NCI-H2029 (cell line): ENCODE results near the gene PARK7.
"Not testable (repeated sequence)": the region's sequence is repeated elsewhere in the genome, so short reads cannot be mapped to it uniquely, and the experiment has no call there.

ENCODE experiments used
- DNase-seq: peaks from one replicate; lab custom pipeline; 2025; lab: John Stamatoyannopoulos, UW

The PARK7 gene

GRCh38 chr1:7961216-7962013 lies at the start of gene PARK7:
Gene PARK7, plus strand, starts transcription at chr1:7961711. Its CDS starts 1,075 bp downstream, at chr1:7962786.
- peak; percentile 97 for DNase-seq

DNA sequence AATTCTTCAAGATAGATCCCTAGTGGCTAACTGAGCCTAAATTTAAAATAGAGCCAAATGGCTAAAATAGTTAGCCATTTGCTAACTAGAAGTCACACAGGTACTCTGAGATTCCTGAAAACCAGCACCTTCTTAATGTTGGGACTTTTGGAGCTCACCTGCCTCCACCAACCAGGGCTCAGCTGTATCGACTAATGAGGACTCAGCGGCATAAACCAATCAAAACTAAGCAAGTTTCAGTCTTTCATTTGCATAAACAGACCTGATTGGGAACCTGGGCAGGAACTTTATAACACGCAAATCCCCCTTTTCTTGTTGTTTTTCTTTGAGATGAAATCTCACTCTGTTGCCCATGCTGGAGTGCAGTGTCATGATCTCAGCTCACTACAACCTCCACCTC lies 49.4 kb upstream of the PARK7 start:
- DNase-seq: no peak

- DNase-seq: no peak
Observed at GRCh38 chr1:7912743-7913557, 48.6 kb upstream of the PARK7 start.

DNA sequence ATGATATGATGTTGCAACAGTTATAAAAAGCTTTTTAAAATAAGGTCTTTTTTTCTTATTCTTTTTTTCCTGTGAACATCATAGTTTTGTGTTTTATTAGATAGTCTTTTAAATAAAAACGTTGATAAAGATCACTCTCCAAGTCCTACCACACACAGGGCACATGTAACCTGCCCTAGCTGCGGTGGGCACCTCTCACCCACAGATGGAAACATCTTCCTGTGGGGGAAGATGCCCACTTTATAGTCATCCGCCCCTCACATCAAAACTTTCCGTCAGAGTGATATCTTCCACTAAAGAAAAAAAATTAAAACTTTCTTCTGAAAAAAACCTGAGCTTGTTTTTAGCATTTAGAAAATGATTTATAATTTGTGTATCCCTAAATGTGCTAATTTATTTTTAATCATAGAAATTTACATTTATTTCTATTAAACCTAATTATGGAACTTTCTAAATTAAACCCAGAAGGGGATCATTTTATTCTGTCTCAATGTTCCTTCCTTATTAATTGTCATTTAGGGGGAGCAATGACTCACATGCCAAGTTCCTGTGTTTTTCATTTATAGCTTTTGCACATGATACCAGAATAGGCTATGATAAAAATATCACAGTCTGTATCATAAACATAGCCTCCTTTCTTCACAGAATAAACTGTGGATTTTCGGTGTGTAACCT lies 45.5 kb upstream of the PARK7 start:
- DNase-seq: no peak

DNA sequence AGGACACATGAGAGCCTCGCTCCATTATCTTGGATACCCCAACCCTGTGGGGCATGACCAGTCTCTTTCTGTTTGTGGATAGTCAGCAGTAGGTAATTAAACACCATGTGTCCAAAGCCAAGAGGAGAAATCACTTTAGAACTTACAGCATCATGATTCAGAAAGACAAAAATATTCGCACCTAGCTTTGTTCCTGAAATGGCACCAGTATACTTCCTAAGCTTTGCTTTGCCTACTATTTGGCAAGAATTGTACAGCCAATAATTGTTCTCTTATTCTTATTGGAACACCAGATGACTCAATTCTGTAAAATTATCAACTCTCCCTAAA lies 45.0 kb upstream of the PARK7 start:
- DNase-seq: no peak

DNA sequence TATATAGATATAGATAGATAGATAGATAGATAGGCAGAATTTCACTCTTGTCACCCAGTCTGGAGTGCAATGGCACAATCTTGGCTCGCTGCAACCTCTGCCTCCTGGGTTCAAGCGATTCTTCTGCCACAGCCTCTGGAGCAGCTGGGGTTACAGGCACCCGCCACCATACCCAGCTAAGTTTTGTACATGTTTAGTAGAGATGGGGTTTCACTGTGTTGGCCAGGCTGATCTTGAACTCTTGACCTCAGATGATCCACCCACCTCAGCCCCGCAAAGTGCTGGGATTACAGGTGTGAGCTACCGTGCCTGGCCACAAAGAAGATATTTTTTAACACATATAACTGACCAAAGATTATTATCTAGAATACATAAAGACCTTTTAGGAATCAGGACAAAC lies 43.5 kb upstream of the PARK7 start:
- not testable (repeated sequence) for DNase-seq

DNA sequence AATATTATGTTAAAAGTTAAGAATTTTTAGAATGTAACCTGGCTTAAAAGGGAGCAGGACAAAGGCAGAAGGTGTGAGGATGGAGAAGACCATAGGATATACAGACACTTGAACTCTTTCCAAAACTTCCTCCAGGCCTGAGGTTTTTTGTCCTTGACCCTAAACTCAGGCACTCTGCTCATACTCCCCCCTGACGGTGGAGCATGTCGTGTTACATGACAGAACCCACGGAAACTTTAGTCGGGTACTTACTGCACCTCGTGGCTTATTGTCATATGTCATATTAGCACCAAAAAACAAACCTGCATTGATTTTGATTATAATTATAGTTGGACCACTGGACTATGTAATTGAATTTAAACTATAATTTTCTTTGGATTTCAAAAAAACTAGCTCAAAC lies 41.6 kb upstream of the PARK7 start:
- DNase-seq: no peak

- DNase-seq: no peak
Observed at GRCh38 chr1:7921796-7922195, 39.7 kb upstream of the PARK7 start.

GRCh38 chr1:7922301-7922700 lies 39.2 kb upstream of the PARK7 start:
- no peak for DNase-seq

- DNase-seq: not testable (repeated sequence)
Observed at GRCh38 chr1:7927061-7927460, 34.5 kb upstream of the PARK7 start.

- DNase-seq: no peak
Observed at GRCh38 chr1:7928247-7928646, 33.3 kb upstream of the PARK7 start.

- DNase-seq: no peak
Observed at GRCh38 chr1:7929637-7930036, 31.9 kb upstream of the PARK7 start.

GRCh38 chr1:7930645-7931445 lies 30.7 kb upstream of the PARK7 start:
- no peak for DNase-seq

DNA sequence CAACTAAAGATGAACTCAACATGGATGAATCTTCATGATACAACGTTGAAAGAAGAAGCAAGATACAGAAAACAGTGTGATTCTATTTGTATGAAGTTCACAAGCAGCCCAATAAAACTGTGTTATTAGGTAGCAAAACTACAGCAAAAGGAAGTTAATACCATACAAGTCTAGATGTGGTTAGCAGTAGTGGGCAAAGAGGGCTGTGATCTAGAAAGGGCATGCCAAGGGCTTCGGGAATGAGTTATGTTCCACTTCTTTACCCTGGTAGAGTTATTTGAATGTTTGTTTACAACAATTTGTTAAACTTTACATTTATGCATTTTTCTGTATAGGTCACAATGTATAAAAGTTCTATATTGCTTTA lies 30.1 kb upstream of the PARK7 start:
- no peak for DNase-seq

DNA sequence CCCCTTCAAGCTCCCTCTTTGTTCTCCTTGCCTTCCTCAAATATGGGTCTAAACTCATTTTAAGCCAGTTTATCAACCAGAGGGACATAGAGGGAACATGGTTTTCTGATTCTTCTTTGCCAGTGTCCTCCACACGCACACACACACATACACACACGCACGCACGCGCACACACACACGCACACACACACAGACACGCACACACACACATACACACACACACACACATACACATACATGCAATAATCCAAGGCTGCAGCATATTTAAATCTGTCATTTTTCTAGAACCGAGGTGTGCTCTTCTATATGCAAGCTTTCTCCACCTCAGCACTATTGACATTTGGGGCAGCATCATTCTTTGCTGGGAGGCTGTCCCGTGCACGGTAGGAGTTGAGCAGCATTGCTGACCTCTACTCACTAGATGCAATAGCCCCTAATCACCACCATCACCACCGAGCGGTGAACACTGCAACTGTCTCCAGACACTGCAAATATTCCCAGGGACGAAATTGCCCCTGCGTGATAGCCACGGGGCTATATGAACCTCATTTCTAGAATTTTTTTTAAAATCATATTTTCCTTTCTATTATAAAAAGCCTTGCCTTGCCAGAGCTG lies 28.9 kb upstream of the PARK7 start:
- DNase-seq: no peak

- DNase-seq: no peak
Observed at GRCh38 chr1:7938070-7938469, 23.4 kb upstream of the PARK7 start.

DNA sequence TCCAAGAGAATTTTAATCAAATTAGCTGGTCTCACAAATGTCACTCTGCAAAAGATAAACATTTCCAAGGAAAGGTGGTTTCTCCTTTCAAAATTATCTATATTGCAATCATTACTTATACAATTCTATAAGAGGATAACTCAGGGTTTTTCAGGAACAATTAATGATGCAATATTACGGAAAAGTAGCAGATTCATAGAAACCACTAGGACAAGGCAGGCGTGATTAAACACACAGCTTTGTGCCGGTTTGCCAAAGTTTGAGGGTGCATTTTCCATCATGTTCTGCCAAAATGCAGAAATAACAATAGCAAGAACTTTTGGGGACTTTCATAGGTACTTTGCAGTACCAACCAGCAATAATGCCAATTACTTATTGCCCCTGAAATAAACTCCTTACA lies 21.5 kb upstream of the PARK7 start:
- no peak for DNase-seq

DNA sequence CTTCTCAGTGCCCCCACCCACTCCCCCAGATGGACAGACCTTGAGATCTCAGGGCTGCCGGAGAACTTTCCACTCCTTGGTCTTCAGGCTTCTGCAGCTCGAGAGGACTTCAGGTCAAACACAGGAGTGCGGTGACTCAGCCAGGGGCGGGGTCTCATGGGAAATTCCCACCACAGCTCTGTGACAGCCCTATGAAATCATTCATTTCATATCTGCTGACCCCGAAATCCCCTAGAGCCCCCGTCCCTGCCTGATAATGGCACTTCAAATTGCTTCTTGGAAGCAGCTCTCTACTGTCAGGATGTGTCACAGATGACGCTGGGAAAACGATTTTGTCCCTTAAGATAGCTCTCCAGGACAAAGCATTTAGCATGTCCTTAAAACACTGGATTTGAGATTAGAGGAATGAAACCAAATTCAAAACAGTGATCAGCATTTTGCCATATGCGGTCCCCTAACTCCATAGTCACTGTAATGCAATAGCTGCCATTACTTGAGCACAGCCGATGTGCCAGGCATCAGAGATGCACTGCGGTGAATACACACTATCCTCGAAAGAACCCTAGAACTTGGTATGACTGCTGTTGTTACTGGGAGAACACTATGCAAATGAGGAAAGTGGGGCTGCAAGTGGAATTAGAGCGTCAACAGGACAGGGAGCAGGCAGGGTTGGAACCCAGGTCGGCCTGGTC lies 20.6 kb upstream of the PARK7 start, which contains the start of gene TNFRSF9:
TNFRSF9 (minus strand) TSS at position 95 of the 692 bp plus-strand sequence. CDS start 845 bp downstream, outside the sequence.
- DNase-seq: no peak

GRCh38 chr1:7941437-7941793 lies 20.1 kb upstream of the PARK7 start:
- DNase-seq: no peak

DNA sequence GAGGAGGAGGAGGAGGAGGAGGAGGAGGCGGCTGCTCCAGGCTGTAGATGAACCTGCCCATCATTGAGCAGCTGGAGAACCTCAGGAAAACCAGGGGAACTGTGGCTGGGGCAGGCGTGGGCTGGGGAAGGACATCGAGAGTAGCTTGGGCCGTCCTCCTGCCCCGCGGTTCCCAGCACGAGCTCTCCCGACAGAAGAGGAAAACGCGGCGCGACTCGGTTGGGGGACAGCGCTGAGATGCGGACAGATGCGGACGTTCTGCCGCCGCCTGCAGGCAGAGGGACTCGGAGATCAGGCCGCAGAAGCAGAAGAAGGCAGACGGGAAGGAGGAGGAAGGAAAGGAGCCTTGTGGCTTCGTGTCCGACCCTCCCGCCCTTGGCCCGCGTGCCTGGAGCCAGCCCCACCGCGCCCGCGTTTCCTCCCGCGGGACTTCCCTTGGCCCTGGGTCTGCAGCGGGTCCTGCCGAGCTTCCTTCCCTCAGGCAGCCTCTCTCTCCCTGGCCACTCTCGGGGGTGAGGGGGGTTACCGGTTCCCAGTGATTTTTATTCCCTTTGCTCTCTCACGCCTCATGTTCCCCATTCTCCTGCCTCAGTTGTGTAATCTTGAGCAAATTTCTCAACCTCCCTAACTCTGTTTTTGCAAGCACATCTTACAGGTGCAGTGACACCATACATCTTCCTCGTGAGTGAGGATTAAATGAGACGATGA lies 19.1 kb upstream of the PARK7 start:
- no peak for DNase-seq
